ENCODE measurements around the gene MT1M. TPM values are rescaled to one million over a fixed set of nuclear protein-coding genes. Genes with fewer than 3 reads are reported as not detected.
A peak's percentile ranks its signal among the peaks of the same experiment; 100 is the strongest.

MT1M gene
- total and polyA plus RNA-seq, 12 donors, result 0.44 to 50.3 (median 9.3) TPM

DNA sequence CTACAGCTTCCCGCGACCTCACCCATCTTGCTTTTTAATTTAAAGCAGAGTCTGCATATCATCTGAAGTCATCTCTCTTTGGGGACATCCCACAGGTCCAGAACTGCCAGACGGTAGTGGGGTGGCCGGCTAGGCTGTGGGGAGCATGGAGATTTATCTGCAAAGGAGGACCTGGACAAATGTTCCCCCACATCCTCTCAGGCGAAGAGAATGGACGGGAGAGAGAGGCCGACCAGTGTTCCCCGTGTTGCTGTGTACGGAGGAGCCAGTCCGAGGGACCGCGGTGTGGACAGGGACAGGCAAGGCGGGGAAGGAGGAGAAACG is 665 bp upstream of the MT1M start:
- H3K27me3 ChIP-seq, result peaks cover 7% of the 10 kb centered on the region
- WGBS, 4 donors, result 37 to 58% (median 43%) methylated on average over 7 to 14 of the region's 14 CpGs
- DNase-seq, result no peak
- TF ChIP-seq, protein P1, sequence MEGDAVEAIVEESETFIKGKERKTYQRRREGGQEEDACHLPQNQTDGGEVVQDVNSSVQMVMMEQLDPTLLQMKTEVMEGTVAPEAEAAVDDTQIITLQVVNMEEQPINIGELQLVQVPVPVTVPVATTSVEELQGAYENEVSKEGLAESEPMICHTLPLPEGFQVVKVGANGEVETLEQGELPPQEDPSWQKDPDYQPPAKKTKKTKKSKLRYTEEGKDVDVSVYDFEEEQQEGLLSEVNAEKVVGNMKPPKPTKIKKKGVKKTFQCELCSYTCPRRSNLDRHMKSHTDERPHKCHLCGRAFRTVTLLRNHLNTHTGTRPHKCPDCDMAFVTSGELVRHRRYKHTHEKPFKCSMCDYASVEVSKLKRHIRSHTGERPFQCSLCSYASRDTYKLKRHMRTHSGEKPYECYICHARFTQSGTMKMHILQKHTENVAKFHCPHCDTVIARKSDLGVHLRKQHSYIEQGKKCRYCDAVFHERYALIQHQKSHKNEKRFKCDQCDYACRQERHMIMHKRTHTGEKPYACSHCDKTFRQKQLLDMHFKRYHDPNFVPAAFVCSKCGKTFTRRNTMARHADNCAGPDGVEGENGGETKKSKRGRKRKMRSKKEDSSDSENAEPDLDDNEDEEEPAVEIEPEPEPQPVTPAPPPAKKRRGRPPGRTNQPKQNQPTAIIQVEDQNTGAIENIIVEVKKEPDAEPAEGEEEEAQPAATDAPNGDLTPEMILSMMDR (IDR thresholded peaks at IDR 0.05), result no peak
- TF ChIP-seq POLR2A (IDR thresholded peaks at IDR 0.05), result no peak
- intact Hi-C loops (cut with DNase I), result no loop called here
- peak overlapping the region in 3 of 5 donors; percentile 47 to 83 (median 67) for H3K27ac ChIP-seq
- H3K4me3 ChIP-seq, result peak overlapping the region in 2 of 4 donors; percentile 32 to 53
- H3K4me1 ChIP-seq (replicated peaks in 1 of 2), result peaks cover 5 to 19% of the 10 kb centered on the region in 2 donors
- no peaks in the 10 kb centered on the region for H3K9me3 ChIP-seq (replicated peaks in 1 of 3)
- no peaks in the 10 kb centered on the region for H3K36me3 ChIP-seq (replicated peaks in 1 of 2)

DNA sequence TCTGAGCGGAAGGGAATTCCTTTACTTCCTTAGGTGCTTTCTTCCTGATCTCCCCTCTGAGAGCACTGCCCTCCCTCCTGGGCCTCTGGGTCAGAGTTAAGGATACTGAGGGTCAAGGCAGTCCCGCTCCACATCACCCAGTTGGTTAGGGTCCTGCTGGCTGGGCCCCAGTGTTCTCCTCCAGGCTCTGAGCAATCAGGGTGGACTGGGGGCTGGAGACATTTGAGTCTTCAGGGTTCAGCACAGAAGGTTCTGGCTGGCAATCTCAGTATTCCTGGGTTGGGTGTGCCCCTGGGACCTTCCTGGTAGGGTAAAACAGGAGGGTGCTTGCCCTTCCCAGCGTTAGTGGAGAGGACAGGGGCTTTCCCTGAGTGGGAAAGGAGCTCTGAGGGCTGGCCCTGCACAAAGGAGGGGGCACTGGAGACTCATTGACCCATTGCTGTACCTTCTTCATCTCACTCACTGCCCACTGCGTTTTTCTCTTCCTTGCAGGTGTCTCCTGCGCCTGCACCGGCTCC is 448 bp downstream of the MT1M start:
- WGBS, 4 donors, result 63 to 76% (median 65%) methylated on average over 5 to 6 of the region's 6 CpGs
- Histone ChIP-seq H3K9me3 (replicated peaks in 1 of 3) (no peaks in the 10 kb centered on the region), H3K4me3 (peak overlapping the region in 2 of 4 donors; percentile 32 to 53), H3K36me3 (replicated peaks in 1 of 2) (no peaks in the 10 kb centered on the region), H3K27me3 (peaks cover 7% of the 10 kb centered on the region), H3K27ac (peak overlapping the region in 2 of 5 donors; percentile 67 to 83), H3K4me1 (replicated peaks in 1 of 2) (peaks cover 0 to 15% of the 10 kb centered on the region in 2 donors)
- DNase-seq, result no peak
- intact Hi-C loops (cut with DNase I), result no loop called here
- TF ChIP-seq, protein P1 (IDR thresholded peaks at IDR 0.05), result no peak
- TF ChIP-seq POLR2A (IDR thresholded peaks at IDR 0.05), result no peak

DNA sequence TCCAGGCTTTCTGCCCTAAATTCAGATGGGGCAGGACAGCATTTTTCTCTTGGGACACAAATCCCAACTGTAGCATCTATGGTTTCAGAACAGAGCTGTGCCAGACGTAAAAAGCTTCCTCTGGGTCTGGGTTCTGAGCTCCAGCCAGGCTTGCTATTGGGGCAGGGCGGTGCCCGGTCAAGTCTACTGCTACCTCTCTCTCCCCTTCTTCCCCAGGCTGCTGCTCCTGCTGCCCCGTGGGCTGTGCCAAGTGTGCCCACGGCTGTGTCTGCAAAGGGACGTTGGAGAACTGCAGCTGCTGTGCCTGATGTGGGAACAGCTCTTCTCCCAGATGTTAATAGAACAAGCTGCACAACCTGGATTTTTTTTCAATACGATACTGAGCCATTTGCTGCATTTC is 1.1 kb downstream of the MT1M start:
- H3K9me3 ChIP-seq (replicated peaks in 1 of 3), result no peaks in the 10 kb centered on the region
- no peak overlapping the region for H3K27ac ChIP-seq
- WGBS, 4 donors, result 70 to 87% (median 83%) methylated on average over 6 to 7 of the region's 7 CpGs
- H3K4me1 ChIP-seq (replicated peaks in 1 of 2), result peaks cover 0 to 16% of the 10 kb centered on the region in 2 donors
- DNase-seq, result no peak
- no peaks in the 10 kb centered on the region for H3K36me3 ChIP-seq (replicated peaks in 1 of 2)
- no peak for TF ChIP-seq POLR2A (IDR thresholded peaks at IDR 0.05)
- TF ChIP-seq, protein P1 (IDR thresholded peaks at IDR 0.05), result no peak
- H3K4me3 ChIP-seq, result no peak overlapping the region
- peaks cover 7% of the 10 kb centered on the region for H3K27me3 ChIP-seq
- intact Hi-C loops (cut with DNase I), result no loop called here

DNA sequence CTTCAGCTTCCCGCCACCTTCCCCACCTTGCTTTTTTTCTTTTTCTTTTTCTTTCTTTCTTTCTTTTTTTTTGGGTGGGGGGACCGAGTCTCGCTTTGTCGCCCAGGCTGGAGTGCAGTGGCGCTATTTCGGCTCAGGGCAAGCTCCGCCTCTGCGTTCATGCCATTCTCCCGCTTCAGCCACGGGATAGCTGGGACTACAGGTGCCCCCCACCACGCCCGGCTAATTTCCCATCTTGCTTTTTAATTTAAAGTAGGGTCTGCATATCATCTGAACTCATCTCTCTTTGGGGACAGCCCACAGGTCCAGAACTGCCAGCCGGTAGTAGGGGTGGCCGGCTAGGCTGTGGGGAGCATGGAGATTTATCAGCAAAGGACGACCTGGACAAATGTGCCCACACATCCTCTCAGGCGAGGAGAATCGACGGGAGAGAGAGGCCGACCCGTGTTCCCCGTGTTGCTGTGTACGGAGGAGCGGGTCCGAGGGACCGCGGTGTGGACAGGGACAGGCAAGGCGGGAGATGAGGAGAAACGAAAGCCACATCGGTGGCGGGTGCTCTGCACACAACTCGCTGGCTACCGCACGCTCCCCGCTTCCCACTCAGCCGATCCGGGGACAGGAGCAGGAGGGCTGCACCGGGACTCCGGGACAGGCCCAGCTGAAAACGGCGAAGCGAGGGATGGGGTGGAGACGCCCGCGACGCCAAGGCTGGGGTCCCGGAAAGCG is 2.4 kb downstream of the MT1M start:
- peaks cover 0 to 19% of the 10 kb centered on the region in 2 donors for H3K4me1 ChIP-seq (replicated peaks in 1 of 2)
- WGBS, 4 donors, result 33 to 44% (median 40%) methylated on average over 42 to 47 of the region's 47 CpGs
- no peak for DNase-seq
- H3K4me3 ChIP-seq, result peak overlapping the region in 1 of 4 donors; percentile 26
- intact Hi-C loops (cut with DNase I), result no loop called here
- H3K36me3 ChIP-seq (replicated peaks in 1 of 2), result no peaks in the 10 kb centered on the region
- TF ChIP-seq, protein P1 (IDR thresholded peaks at IDR 0.05), result no peak
- no peak for TF ChIP-seq POLR2A (IDR thresholded peaks at IDR 0.05)
- no peak overlapping the region for H3K27ac ChIP-seq
- H3K27me3 ChIP-seq, result peaks cover 7% of the 10 kb centered on the region
- no peaks in the 10 kb centered on the region for H3K9me3 ChIP-seq (replicated peaks in 1 of 3)
